ENCODE results near the gene DISP3. TPM values are rescaled to one million over a fixed set of nuclear protein-coding genes. Genes with fewer than 3 reads are reported as not detected.
A peak's percentile ranks its signal among the peaks of the same experiment; 100 is the strongest.

Gene DISP3
- total and polyA plus RNA-seq, 3 experiments from 2014 or later, result 0.35 to 0.46 (median 0.42) TPM

GRCh38 chr1:11494771-11495170, 15.8 kb downstream of the DISP3 start:
- no peak overlapping the region for H3K27ac Mint-ChIP-seq
- no peaks in the 10 kb centered on the region for H3K9me3 ChIP-seq (ENCODE audit: low read length)
- H3K36me3 ChIP-seq (ENCODE audit: insufficient read depth, low read length), result no peaks in the 10 kb centered on the region
- H3K4me3 ChIP-seq (ENCODE audit: low read length), result no peak overlapping the region
- no peak for DNase-seq
- H3K36me3 Mint-ChIP-seq, result no peaks in the 10 kb centered on the region
- peaks cover 11 to 27% of the 10 kb centered on the region in 2 donors for H3K27me3 Mint-ChIP-seq
- no peak overlapping the region for H3K4me3 Mint-ChIP-seq
- POLR2A ChIA-PET, result no interaction called here
- no peak overlapping the region for H3K27ac ChIP-seq (ENCODE audit: low read depth, low read length)
- peaks cover 0 to 4% (median 0%) of the 10 kb centered on the region in 5 donors for H3K9me3 Mint-ChIP-seq
- H3K27me3 ChIP-seq (ENCODE audit: insufficient read depth, low read length, poor library complexity, severe bottlenecking), result peaks cover 2% of the 10 kb centered on the region
- H3K4me1 ChIP-seq (ENCODE audit: insufficient read depth, low read length), result no peaks in the 10 kb centered on the region
- CTCF ChIA-PET, result no interaction called here
- H3K4me1 Mint-ChIP-seq, result no peaks in the 10 kb centered on the region

- H3K36me3 ChIP-seq (ENCODE audit: insufficient read depth, low read length), result no peaks in the 10 kb centered on the region
- no peak overlapping the region for H3K4me3 ChIP-seq (ENCODE audit: low read length)
- H3K27ac Mint-ChIP-seq, result no peak overlapping the region
- H3K4me3 Mint-ChIP-seq, result peak overlapping the region in 1 of 7 donors; percentile 38
- H3K27me3 Mint-ChIP-seq, result peaks cover 6 to 29% of the 10 kb centered on the region in 2 donors
- H3K9me3 ChIP-seq (ENCODE audit: low read length), result no peaks in the 10 kb centered on the region
- ChIA-PET CTCF (no interaction called here), POLR2A (no interaction called here)
- H3K4me1 ChIP-seq (ENCODE audit: insufficient read depth, low read length), result no peaks in the 10 kb centered on the region
- no peaks in the 10 kb centered on the region for H3K4me1 Mint-ChIP-seq
- no peak for DNase-seq
- H3K27me3 ChIP-seq (ENCODE audit: insufficient read depth, low read length, poor library complexity, severe bottlenecking), result peaks cover 3% of the 10 kb centered on the region
- H3K36me3 Mint-ChIP-seq, result no peaks in the 10 kb centered on the region
- H3K27ac ChIP-seq (ENCODE audit: low read depth, low read length), result no peak overlapping the region
- H3K9me3 Mint-ChIP-seq, result peaks cover 0 to 5% (median 2%) of the 10 kb centered on the region in 5 donors
Measured at GRCh38 chr1:11495579-11495978, 16.6 kb downstream of the DISP3 start.

DNA sequence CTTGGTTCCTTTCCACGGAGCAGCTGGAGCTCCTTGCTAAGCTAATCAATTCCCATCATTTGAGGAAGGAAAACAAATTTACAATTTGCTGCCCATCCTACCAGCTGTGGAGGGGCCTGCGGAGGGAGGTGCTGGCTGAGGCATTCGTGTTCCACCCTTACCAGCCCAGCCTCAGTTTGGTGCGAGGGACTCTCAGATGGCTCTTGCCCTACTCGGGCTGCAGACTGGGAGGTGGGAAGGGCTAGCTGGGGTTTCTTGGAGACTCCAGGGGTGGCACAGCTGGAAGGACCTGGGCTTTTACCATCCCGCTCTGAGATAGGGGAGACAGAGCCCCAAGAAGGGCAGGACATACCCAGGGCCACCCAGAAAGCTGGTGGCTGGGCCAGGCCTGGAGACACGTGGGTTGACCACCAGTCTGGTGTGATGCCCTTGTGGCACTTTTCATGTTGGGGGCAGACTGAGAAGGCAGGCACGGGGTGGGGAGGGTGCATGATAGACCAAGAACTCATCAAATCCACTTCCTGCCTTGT, 17.7 kb downstream of the DISP3 start:
- Mint-ChIP-seq H3K27ac (no peak overlapping the region), H3K36me3 (no peaks in the 10 kb centered on the region), H3K27me3 (peaks cover 6 to 32% of the 10 kb centered on the region in 2 donors), H3K4me3 (no peak overlapping the region), H3K4me1 (no peaks in the 10 kb centered on the region), H3K9me3 (peaks cover 0 to 5% (median 2%) of the 10 kb centered on the region in 5 donors)
- Histone ChIP-seq H3K27me3 (ENCODE audit: insufficient read depth, low read length, poor library complexity, severe bottlenecking) (peaks cover 3% of the 10 kb centered on the region), H3K27ac (ENCODE audit: low read depth, low read length) (no peak overlapping the region), H3K9me3 (ENCODE audit: low read length) (no peaks in the 10 kb centered on the region), H3K4me3 (ENCODE audit: low read length) (no peak overlapping the region), H3K4me1 (ENCODE audit: insufficient read depth, low read length) (no peaks in the 10 kb centered on the region), H3K36me3 (ENCODE audit: insufficient read depth, low read length) (no peaks in the 10 kb centered on the region)
- ChIA-PET POLR2A (no interaction called here), CTCF (no interaction called here)
- no peak for DNase-seq

DNA sequence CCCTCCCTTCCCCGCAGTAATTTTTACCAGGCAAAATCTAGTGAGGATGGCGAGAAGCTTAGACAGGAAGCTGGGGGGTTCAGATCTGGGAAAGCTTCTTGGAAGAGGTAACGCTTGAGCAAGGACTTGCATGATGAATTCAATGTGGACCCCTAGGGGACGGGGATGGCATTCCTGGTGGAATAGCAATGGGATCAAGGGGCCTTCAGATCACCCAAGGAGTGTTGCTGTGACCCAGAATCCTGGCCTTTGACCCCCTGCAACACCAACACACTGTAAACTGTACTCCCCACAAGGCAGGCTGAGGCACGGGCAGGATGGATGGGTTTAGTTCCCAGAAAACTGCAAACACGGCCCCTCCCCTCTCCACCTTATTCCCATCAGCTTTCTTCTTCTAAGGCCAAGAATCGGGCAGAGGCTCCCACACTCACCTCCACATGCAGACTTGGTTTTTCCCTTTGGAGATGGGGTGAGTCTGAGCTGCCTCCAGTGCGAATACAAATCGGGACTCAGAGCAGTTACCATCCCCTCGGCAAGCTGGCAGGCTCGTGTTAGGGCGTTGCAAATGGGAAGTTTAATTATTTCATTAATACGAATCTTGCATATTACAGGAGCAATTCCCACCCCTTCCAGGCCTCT, 20.1 kb downstream of the DISP3 start:
- H3K4me1 ChIP-seq (ENCODE audit: insufficient read depth, low read length), result no peaks in the 10 kb centered on the region
- H3K27me3 Mint-ChIP-seq, result peaks cover 17 to 32% of the 10 kb centered on the region in 2 donors
- peaks cover 0 to 17% (median 9%) of the 10 kb centered on the region in 5 donors for H3K9me3 Mint-ChIP-seq
- no peak overlapping the region for H3K4me3 ChIP-seq (ENCODE audit: low read length)
- DNase-seq, result no peak
- POLR2A ChIA-PET, result no interaction called here
- peaks cover 3% of the 10 kb centered on the region for H3K27me3 ChIP-seq (ENCODE audit: insufficient read depth, low read length, poor library complexity, severe bottlenecking)
- peaks cover 0 to 13% (median 0%) of the 10 kb centered on the region in 3 donors for H3K36me3 Mint-ChIP-seq
- no peak overlapping the region for H3K4me3 Mint-ChIP-seq
- H3K27ac ChIP-seq (ENCODE audit: low read depth, low read length), result no peak overlapping the region
- H3K4me1 Mint-ChIP-seq, result no peaks in the 10 kb centered on the region
- no peak overlapping the region for H3K27ac Mint-ChIP-seq
- H3K9me3 ChIP-seq (ENCODE audit: low read length), result no peaks in the 10 kb centered on the region
- CTCF ChIA-PET, result no interaction called here
- no peaks in the 10 kb centered on the region for H3K36me3 ChIP-seq (ENCODE audit: insufficient read depth, low read length)

DNA sequence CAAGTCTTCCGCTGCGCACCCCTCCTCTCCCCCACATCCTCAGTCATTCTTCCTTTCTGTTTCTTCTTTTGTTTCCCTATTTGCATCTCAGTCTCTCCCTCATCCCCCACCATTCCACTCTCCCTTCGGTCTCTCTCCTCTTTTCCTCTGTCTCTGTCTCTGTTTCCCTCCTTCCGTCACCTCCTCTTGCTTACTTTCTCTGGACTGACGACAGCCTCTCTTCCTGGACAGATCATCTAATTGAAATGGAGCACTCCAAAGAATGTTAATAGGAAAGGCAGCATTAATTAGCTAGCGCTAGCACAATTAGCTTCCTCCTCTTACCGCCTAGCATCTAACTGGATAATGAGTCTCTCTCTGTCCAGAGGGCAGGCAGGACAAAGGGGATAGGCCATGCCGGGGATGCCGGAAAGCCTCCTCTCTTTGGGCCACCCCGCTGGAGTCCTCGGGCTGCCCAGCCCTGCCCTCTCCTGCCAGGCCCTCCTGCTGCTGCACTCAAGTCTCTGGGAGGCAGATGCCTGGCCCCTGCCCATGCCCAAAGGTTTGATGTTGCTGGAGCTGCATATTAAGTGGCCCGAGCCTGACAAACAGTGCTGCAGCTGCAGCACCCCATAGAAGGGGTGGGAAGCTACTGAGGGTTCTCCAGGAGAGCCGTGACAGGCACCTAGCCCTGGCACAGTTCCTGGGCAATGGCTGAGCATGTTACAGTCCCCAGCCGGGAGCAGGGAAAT, 20.8 kb downstream of the DISP3 start:
- Histone ChIP-seq H3K4me1 (ENCODE audit: insufficient read depth, low read length) (no peaks in the 10 kb centered on the region), H3K27ac (ENCODE audit: low read depth, low read length) (no peak overlapping the region), H3K36me3 (ENCODE audit: insufficient read depth, low read length) (no peaks in the 10 kb centered on the region), H3K4me3 (ENCODE audit: low read length) (no peak overlapping the region), H3K9me3 (ENCODE audit: low read length) (peaks cover 2% of the 10 kb centered on the region), H3K27me3 (ENCODE audit: insufficient read depth, low read length, poor library complexity, severe bottlenecking) (peaks cover 3% of the 10 kb centered on the region)
- no peak for DNase-seq
- no peak overlapping the region for H3K4me3 Mint-ChIP-seq
- peaks cover 17 to 32% of the 10 kb centered on the region in 2 donors for H3K27me3 Mint-ChIP-seq
- peaks cover 3 to 23% (median 15%) of the 10 kb centered on the region in 5 donors for H3K9me3 Mint-ChIP-seq
- peaks cover 0 to 17% (median 0%) of the 10 kb centered on the region in 3 donors for H3K36me3 Mint-ChIP-seq
- no peak overlapping the region for H3K27ac Mint-ChIP-seq
- ChIA-PET POLR2A (no interaction called here), CTCF (no interaction called here)
- no peaks in the 10 kb centered on the region for H3K4me1 Mint-ChIP-seq

DNA sequence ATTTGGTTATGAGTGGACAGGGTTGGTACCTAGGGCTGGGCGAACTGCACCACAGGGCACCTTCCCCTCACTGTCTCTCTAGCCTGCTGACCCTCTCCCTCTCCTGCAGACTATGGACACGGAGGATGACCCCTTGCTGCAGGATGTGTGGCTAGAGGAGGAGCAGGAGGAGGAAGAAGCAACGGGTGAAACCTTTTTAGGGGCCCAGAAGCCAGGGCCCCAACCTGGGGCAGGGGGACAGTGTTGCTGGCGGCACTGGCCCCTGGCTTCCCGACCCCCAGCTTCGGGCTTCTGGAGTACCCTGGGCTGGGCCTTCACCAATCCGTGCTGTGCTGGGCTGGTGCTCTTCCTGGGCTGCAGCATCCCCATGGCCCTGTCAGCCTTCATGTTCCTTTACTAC, 21.9 kb downstream of the DISP3 start:
- Histone ChIP-seq H3K27me3 (ENCODE audit: insufficient read depth, low read length, poor library complexity, severe bottlenecking) (peaks cover 3% of the 10 kb centered on the region), H3K4me1 (ENCODE audit: insufficient read depth, low read length) (no peaks in the 10 kb centered on the region), H3K27ac (ENCODE audit: low read depth, low read length) (no peak overlapping the region), H3K4me3 (ENCODE audit: low read length) (no peak overlapping the region), H3K36me3 (ENCODE audit: insufficient read depth, low read length) (no peaks in the 10 kb centered on the region), H3K9me3 (ENCODE audit: low read length) (peaks cover 9% of the 10 kb centered on the region)
- CTCF ChIA-PET, result no interaction called here
- POLR2A ChIA-PET, result no interaction called here
- H3K4me1 Mint-ChIP-seq, result no peaks in the 10 kb centered on the region
- H3K9me3 Mint-ChIP-seq, result peaks cover 10 to 35% (median 26%) of the 10 kb centered on the region in 5 donors
- no peak for DNase-seq
- H3K27me3 Mint-ChIP-seq, result peaks cover 15 to 32% of the 10 kb centered on the region in 2 donors
- no peak overlapping the region for H3K4me3 Mint-ChIP-seq
- peaks cover 0 to 17% (median 0%) of the 10 kb centered on the region in 3 donors for H3K36me3 Mint-ChIP-seq
- no peak overlapping the region for H3K27ac Mint-ChIP-seq

DNA sequence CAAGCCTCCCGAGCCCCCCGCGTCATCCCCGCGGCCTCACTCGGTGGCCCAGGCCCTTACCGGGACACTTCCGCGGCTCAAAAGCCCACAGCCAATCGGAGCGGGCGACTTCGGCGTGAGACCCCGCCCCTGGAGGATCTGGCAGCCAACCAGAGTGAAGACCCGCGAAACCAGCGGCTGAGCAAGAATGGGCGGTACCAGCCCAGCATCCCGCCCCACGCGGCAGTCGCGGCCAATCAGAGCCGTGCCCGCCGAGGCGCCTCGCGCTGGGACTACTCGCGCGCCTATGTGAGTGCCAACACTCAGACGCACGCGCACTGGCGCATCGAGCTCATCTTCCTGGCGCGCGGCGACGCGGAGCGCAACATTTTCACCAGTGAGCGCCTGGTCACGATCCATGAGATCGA, 22.5 kb downstream of the DISP3 start:
- POLR2A ChIA-PET, result interaction anchor here (1.0 kb wide), 1 partner anchor 23 kb away, joined by 5 read pairs; the partner anchor contains the start of gene DISP3
- H3K4me3 Mint-ChIP-seq, result peak overlapping the region in 3 of 7 donors; percentile 32 to 62 (median 51)

DNA sequence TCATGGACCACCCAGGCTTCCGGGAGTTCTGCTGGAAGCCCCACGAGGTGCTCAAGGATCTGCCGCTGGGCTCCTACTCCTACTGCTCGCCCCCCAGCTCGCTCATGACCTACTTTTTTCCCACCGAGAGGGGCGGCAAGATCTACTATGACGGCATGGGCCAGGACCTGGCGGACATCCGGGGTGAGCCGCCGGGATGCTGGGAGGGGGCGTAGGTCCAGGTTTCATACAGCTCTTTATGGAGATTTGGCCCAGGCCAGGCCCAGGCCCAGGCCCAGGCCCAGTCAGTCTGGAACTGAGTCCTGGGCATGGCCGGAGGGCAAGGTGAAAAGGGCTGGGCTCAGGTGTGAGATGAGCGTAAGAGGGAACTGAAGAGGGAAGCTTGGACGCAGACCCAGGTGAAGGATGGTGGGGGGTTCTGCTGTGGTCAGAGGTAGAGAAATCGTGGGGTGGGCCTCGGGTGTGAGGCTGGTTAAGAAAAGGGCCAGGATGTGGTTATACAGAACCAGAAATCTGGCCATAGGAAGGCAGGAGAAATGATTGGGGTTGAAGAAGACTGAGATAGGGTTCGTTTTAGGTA, 23.0 kb downstream of the DISP3 start:
- Mint-ChIP-seq H3K9me3 (peaks cover 21 to 46% (median 37%) of the 10 kb centered on the region in 5 donors), H3K27ac (no peak overlapping the region), H3K36me3 (peaks cover 0 to 23% (median 0%) of the 10 kb centered on the region in 3 donors), H3K4me1 (no peaks in the 10 kb centered on the region), H3K4me3 (peak overlapping the region in 3 of 7 donors; percentile 32 to 62 (median 51)), H3K27me3 (peaks cover 15 to 32% of the 10 kb centered on the region in 2 donors)
- ChIA-PET CTCF (no interaction called here), POLR2A (interaction anchor here (1.0 kb wide), 1 partner anchor 23 kb away, joined by 5 read pairs; the partner anchor contains the start of gene DISP3)
- Histone ChIP-seq H3K4me3 (ENCODE audit: low read length) (no peak overlapping the region), H3K27ac (ENCODE audit: low read depth, low read length) (no peak overlapping the region), H3K36me3 (ENCODE audit: insufficient read depth, low read length) (no peaks in the 10 kb centered on the region), H3K4me1 (ENCODE audit: insufficient read depth, low read length) (no peaks in the 10 kb centered on the region), H3K9me3 (ENCODE audit: low read length) (peaks cover 9% of the 10 kb centered on the region), H3K27me3 (ENCODE audit: insufficient read depth, low read length, poor library complexity, severe bottlenecking) (peaks cover 3% of the 10 kb centered on the region)
- no peak for DNase-seq

More for the DNA sequence above, 22.5 kb downstream of the DISP3 start:
- H3K27ac Mint-ChIP-seq, result no peak overlapping the region
- no peaks in the 10 kb centered on the region for H3K4me1 Mint-ChIP-seq
- Histone ChIP-seq H3K36me3 (ENCODE audit: insufficient read depth, low read length) (no peaks in the 10 kb centered on the region), H3K9me3 (ENCODE audit: low read length) (peaks cover 9% of the 10 kb centered on the region), H3K27ac (ENCODE audit: low read depth, low read length) (no peak overlapping the region), H3K4me1 (ENCODE audit: insufficient read depth, low read length) (no peaks in the 10 kb centered on the region), H3K4me3 (ENCODE audit: low read length) (no peak overlapping the region), H3K27me3 (ENCODE audit: insufficient read depth, low read length, poor library complexity, severe bottlenecking) (peaks cover 3% of the 10 kb centered on the region)
- H3K9me3 Mint-ChIP-seq, result peaks cover 16 to 41% (median 32%) of the 10 kb centered on the region in 5 donors
- peaks cover 0 to 22% (median 0%) of the 10 kb centered on the region in 3 donors for H3K36me3 Mint-ChIP-seq
- CTCF ChIA-PET, result no interaction called here
- DNase-seq, result peak in 2 of 5 donors; percentile 28 to 36
- H3K27me3 Mint-ChIP-seq, result peaks cover 15 to 32% of the 10 kb centered on the region in 2 donors
